ENCODE results near the gene AP3S2. TPM values are rescaled to one million over a fixed set of nuclear protein-coding genes. Genes with fewer than 3 reads are reported as not detected.

The AP3S2 gene
- total and polyA plus RNA-seq, 4 donors: 8.4 to 73.5 (median 25.9) TPM

DNA sequence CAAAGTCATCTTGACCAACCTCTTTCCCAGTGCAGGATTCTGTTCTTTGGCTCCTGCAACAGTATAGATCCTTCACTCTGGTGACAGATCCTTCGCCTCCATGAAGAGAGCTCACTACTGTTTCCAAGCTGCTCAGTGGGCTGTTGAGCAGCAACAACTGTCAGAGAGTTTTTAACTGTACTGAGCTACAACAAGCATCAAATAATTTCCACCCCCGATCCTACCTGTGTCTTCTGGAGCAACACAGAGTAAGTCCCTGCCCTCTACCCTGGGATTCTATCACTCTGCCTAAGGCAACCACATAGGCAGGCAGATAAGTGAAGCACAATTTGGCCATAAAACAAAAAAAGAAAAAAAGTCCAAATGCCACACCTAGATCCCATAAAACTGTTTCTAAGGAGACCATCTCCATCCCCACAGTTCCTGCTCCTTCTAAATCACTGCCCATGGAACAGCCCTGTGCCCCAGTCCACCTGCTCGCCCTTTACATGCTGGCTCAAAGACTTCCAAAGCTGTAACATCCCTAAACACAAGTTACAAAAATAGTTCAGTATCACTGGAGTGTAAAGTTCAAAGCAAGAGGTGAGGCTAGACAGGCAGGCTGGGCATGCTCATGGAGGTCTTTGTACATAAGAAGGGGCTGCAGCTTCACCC, 41.3 kb downstream of the AP3S2 start:
- H3K27ac ChIP-seq (ENCODE audit: low read depth in 1 of 2, low read length in 2 of 2): no peak overlapping the region

DNA sequence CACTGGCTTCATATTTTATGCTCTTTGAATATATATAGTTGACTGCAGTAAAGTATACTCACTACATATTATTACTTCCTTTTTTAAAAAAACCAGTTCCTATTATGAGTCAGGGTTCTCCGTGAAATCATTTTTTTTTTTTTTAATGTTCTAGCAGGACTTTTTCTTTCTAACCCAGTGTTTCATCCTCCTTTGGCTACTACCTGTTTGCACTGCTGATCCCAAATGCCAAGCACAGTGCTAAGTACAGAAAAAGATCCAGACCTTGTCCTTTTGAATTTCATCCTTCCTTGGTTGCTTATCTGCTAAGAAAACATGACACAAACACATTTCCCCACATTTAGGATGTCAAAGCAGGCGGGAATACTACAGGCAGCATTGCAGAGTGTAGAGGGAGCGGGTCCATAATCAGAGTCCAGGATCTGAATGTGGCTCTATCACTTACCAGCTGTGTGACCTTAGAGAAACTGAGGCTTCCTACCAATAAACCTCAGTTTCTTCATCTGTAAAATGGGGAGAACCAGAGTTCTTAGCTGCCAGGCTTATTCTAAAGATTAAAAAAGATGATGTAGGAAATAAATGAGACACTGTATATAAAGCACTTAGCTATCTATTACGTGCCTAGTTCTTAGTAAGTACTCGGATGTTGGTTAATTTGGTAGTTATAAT, 42.0 kb downstream of the AP3S2 start:
- Histone ChIP-seq H3K9ac (ENCODE audit: low read depth in 1 of 2, low read length in 2 of 2) (no peak overlapping the region), H3K27ac (ENCODE audit: low read depth in 1 of 2, low read length in 2 of 2) (no peak overlapping the region), H3K36me3 (ENCODE audit: control insufficient read depth in 4 of 4, insufficient read depth in 3 of 4, low read depth in 1 of 4, low read length in 3 of 4) (peaks cover 2 to 11% (median 6%) of the 10 kb centered on the region in 4 donors), H3K4me1 (ENCODE audit: control insufficient read depth in 4 of 4, insufficient read depth in 4 of 4, low read length in 3 of 4) (peaks cover 0 to 8% (median 5%) of the 10 kb centered on the region in 4 donors), H3K9me3 (ENCODE audit: control insufficient read depth in 4 of 4, low read length in 3 of 4) (no peaks in the 10 kb centered on the region), H3K4me3 (ENCODE audit: low read depth in 1 of 3, low read length in 3 of 3) (no peak overlapping the region), H3K27me3 (ENCODE audit: control insufficient read depth in 4 of 4, insufficient read depth in 4 of 4, low read length in 3 of 4) (no peaks in the 10 kb centered on the region)
- 85% methylated on average over 5 of the region's 5 CpGs for WGBS
- no peak for DNase-seq (ENCODE audit: low spot score)
- TF ChIP-seq RAD21 (IDR thresholded peaks at IDR 0.05) (no peak), TAF1 (conservative IDR thresholded peaks at IDR 0.05) (no peak), NR2F2 (IDR thresholded peaks at IDR 0.05) (no peak), JUND (IDR thresholded peaks at IDR 0.05) (no peak), SP1 (IDR thresholded peaks at IDR 0.05) (no peak), GABPA (IDR thresholded peaks at IDR 0.05 in 1 of 2, conservative IDR thresholded peaks at IDR 0.05 in 1 of 2) (no peak), EGR1 (IDR thresholded peaks at IDR 0.05; ENCODE audit: low read depth in 2 of 2) (no peak), RXRA (IDR thresholded peaks at IDR 0.05) (no peak), HNF4G (IDR thresholded peaks at IDR 0.05) (no peak), YY1 (IDR thresholded peaks at IDR 0.05) (no peak), FOXA2 (IDR thresholded peaks at IDR 0.05) (no peak), HNF4A (conservative IDR thresholded peaks at IDR 0.05) (no peak), FOXA1 (IDR thresholded peaks at IDR 0.05) (no peak)
- TF ChIP-seq, protein P1, sequence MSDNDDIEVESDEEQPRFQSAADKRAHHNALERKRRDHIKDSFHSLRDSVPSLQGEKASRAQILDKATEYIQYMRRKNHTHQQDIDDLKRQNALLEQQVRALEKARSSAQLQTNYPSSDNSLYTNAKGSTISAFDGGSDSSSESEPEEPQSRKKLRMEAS (IDR thresholded peaks at IDR 0.05): no peak
- TF ChIP-seq, protein P2, sequence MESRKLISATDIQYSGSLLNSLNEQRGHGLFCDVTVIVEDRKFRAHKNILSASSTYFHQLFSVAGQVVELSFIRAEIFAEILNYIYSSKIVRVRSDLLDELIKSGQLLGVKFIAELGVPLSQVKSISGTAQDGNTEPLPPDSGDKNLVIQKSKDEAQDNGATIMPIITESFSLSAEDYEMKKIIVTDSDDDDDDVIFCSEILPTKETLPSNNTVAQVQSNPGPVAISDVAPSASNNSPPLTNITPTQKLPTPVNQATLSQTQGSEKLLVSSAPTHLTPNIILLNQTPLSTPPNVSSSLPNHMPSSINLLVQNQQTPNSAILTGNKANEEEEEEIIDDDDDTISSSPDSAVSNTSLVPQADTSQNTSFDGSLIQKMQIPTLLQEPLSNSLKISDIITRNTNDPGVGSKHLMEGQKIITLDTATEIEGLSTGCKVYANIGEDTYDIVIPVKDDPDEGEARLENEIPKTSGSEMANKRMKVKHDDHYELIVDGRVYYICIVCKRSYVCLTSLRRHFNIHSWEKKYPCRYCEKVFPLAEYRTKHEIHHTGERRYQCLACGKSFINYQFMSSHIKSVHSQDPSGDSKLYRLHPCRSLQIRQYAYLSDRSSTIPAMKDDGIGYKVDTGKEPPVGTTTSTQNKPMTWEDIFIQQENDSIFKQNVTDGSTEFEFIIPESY (IDR thresholded peaks at IDR 0.05): no peak
- TF ChIP-seq, protein P3, sequence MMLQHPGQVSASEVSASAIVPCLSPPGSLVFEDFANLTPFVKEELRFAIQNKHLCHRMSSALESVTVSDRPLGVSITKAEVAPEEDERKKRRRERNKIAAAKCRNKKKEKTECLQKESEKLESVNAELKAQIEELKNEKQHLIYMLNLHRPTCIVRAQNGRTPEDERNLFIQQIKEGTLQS (IDR thresholded peaks at IDR 0.05): no peak
- TF ChIP-seq, protein P4, sequence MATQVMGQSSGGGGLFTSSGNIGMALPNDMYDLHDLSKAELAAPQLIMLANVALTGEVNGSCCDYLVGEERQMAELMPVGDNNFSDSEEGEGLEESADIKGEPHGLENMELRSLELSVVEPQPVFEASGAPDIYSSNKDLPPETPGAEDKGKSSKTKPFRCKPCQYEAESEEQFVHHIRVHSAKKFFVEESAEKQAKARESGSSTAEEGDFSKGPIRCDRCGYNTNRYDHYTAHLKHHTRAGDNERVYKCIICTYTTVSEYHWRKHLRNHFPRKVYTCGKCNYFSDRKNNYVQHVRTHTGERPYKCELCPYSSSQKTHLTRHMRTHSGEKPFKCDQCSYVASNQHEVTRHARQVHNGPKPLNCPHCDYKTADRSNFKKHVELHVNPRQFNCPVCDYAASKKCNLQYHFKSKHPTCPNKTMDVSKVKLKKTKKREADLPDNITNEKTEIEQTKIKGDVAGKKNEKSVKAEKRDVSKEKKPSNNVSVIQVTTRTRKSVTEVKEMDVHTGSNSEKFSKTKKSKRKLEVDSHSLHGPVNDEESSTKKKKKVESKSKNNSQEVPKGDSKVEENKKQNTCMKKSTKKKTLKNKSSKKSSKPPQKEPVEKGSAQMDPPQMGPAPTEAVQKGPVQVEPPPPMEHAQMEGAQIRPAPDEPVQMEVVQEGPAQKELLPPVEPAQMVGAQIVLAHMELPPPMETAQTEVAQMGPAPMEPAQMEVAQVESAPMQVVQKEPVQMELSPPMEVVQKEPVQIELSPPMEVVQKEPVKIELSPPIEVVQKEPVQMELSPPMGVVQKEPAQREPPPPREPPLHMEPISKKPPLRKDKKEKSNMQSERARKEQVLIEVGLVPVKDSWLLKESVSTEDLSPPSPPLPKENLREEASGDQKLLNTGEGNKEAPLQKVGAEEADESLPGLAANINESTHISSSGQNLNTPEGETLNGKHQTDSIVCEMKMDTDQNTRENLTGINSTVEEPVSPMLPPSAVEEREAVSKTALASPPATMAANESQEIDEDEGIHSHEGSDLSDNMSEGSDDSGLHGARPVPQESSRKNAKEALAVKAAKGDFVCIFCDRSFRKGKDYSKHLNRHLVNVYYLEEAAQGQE (IDR thresholded peaks at IDR 0.05): no peak
- TF ChIP-seq, protein P5, sequence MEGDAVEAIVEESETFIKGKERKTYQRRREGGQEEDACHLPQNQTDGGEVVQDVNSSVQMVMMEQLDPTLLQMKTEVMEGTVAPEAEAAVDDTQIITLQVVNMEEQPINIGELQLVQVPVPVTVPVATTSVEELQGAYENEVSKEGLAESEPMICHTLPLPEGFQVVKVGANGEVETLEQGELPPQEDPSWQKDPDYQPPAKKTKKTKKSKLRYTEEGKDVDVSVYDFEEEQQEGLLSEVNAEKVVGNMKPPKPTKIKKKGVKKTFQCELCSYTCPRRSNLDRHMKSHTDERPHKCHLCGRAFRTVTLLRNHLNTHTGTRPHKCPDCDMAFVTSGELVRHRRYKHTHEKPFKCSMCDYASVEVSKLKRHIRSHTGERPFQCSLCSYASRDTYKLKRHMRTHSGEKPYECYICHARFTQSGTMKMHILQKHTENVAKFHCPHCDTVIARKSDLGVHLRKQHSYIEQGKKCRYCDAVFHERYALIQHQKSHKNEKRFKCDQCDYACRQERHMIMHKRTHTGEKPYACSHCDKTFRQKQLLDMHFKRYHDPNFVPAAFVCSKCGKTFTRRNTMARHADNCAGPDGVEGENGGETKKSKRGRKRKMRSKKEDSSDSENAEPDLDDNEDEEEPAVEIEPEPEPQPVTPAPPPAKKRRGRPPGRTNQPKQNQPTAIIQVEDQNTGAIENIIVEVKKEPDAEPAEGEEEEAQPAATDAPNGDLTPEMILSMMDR (IDR thresholded peaks at IDR 0.05; ENCODE audit: low read depth, low read length, missing input control): no peak

More for the DNA sequence above, 41.3 kb downstream of the AP3S2 start:
- Histone ChIP-seq H3K27me3 (ENCODE audit: control insufficient read depth in 4 of 4, insufficient read depth in 4 of 4, low read length in 3 of 4) (no peaks in the 10 kb centered on the region), H3K36me3 (ENCODE audit: control insufficient read depth in 4 of 4, insufficient read depth in 3 of 4, low read depth in 1 of 4, low read length in 3 of 4) (peaks cover 2 to 11% (median 6%) of the 10 kb centered on the region in 4 donors), H3K9me3 (ENCODE audit: control insufficient read depth in 4 of 4, low read length in 3 of 4) (no peaks in the 10 kb centered on the region), H3K4me1 (ENCODE audit: control insufficient read depth in 4 of 4, insufficient read depth in 4 of 4, low read length in 3 of 4) (peaks cover 0 to 13% (median 8%) of the 10 kb centered on the region in 4 donors), H3K9ac (ENCODE audit: low read depth in 1 of 2, low read length in 2 of 2) (no peak overlapping the region), H3K4me3 (ENCODE audit: low read depth in 1 of 3, low read length in 3 of 3) (no peak overlapping the region)
- no peak for DNase-seq (ENCODE audit: low spot score)
- 94% methylated on average over 3 of the region's 3 CpGs for WGBS
- TF ChIP-seq HNF4A (conservative IDR thresholded peaks at IDR 0.05) (no peak), SP1 (IDR thresholded peaks at IDR 0.05) (no peak), YY1 (IDR thresholded peaks at IDR 0.05) (no peak), TAF1 (conservative IDR thresholded peaks at IDR 0.05) (no peak)
